ENCODE measurements around the gene APBB2. TPM values are rescaled to one million over a fixed set of nuclear protein-coding genes. Genes with fewer than 3 reads are reported as not detected.

Gene APBB2
- total RNA-seq, 4 donors from 2014 or later, result 12.2 to 29.2 (median 20.1) TPM

- Histone ChIP-seq H3K36me3 (peaks cover 0 to 24% (median 0%) of the 10 kb centered on the region in 3 donors), H3K9me3 (no peaks in the 10 kb centered on the region), H3K4me1 (peaks cover 0 to 3% (median 0%) of the 10 kb centered on the region in 3 donors), H3K27me3 (no peaks in the 10 kb centered on the region), H3K27ac (no peak overlapping the region), H3K4me3 (no peak overlapping the region)
- TF ChIP-seq, protein P1, sequence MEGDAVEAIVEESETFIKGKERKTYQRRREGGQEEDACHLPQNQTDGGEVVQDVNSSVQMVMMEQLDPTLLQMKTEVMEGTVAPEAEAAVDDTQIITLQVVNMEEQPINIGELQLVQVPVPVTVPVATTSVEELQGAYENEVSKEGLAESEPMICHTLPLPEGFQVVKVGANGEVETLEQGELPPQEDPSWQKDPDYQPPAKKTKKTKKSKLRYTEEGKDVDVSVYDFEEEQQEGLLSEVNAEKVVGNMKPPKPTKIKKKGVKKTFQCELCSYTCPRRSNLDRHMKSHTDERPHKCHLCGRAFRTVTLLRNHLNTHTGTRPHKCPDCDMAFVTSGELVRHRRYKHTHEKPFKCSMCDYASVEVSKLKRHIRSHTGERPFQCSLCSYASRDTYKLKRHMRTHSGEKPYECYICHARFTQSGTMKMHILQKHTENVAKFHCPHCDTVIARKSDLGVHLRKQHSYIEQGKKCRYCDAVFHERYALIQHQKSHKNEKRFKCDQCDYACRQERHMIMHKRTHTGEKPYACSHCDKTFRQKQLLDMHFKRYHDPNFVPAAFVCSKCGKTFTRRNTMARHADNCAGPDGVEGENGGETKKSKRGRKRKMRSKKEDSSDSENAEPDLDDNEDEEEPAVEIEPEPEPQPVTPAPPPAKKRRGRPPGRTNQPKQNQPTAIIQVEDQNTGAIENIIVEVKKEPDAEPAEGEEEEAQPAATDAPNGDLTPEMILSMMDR (IDR thresholded peaks at IDR 0.05), result no peak
- no peak for TF ChIP-seq POLR2A (IDR thresholded peaks at IDR 0.05)
- WGBS, 2 donors, result 61 to 80% methylated on average over 3 to 4 of the region's 4 CpGs
- DNase-seq, result no peak
- intact Hi-C loops (cut with DNase I), result no loop called here
These were observed 279.7 kb downstream of the APBB2 start for GRCh38 chr4:40934676-40935075.

- Histone ChIP-seq H3K9me3 (no peaks in the 10 kb centered on the region), H3K36me3 (peaks cover 0 to 24% (median 0%) of the 10 kb centered on the region in 3 donors), H3K27me3 (no peaks in the 10 kb centered on the region), H3K4me3 (no peak overlapping the region), H3K27ac (no peak overlapping the region), H3K4me1 (no peaks in the 10 kb centered on the region)
- DNase-seq, result no peak
- whole genome bisulfite sequencing, 2 donors, result 81 to 98% methylated on average over 5 to 7 of the region's 11 CpGs
- TF ChIP-seq, protein P1 (IDR thresholded peaks at IDR 0.05), result no peak
- TF ChIP-seq POLR2A (IDR thresholded peaks at IDR 0.05), result no peak
- intact Hi-C loops (cut with DNase I), result no loop called here
These were observed 280.9 kb downstream of the APBB2 start for GRCh38 chr4:40933272-40934053.

DNA sequence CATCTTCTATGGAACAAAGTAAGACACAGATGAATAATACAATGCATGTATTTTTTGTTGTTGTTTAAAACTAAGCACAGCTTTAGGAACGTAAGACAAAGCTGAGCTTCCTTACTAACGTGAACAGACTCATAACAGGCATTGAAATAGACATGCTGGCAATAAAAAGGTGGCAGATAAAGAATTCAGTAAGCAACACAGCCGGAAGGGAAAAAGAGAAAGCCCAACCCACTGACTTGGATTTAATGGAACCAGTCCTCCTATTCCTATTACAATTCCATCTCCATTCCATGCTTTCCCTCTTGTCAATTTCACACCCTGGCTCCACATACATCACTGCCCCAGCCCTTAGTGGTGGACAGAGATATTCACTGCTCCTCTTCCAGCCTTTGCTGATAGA lies 282.5 kb downstream of the APBB2 start:
- TF ChIP-seq, protein P1 (IDR thresholded peaks at IDR 0.05), result no peak
- TF ChIP-seq POLR2A (IDR thresholded peaks at IDR 0.05), result no peak
- Histone ChIP-seq H3K9me3 (no peaks in the 10 kb centered on the region), H3K36me3 (peaks cover 0 to 24% (median 0%) of the 10 kb centered on the region in 3 donors), H3K4me3 (no peak overlapping the region), H3K4me1 (peaks cover 0 to 7% (median 0%) of the 10 kb centered on the region in 3 donors), H3K27ac (no peak overlapping the region), H3K27me3 (no peaks in the 10 kb centered on the region)
- 49 to 81% methylated on average over 3 of the region's 3 CpGs for WGBS, 2 donors
- intact Hi-C loops (cut with DNase I), result no loop called here
- no peak for DNase-seq

GRCh38 chr4:40931238-40931637 lies 283.1 kb downstream of the APBB2 start:
- intact Hi-C loops (cut with DNase I), result no loop called here
- Histone ChIP-seq H3K36me3 (peaks cover 0 to 24% (median 0%) of the 10 kb centered on the region in 3 donors), H3K27me3 (no peaks in the 10 kb centered on the region), H3K4me1 (peaks cover 0 to 7% (median 0%) of the 10 kb centered on the region in 3 donors), H3K27ac (no peak overlapping the region), H3K9me3 (no peaks in the 10 kb centered on the region), H3K4me3 (no peak overlapping the region)
- TF ChIP-seq, protein P1 (IDR thresholded peaks at IDR 0.05), result no peak
- no peak for TF ChIP-seq POLR2A (IDR thresholded peaks at IDR 0.05)
- DNase-seq, result no peak
- WGBS, 2 donors, result 76 to 82% methylated on average over 6 of the region's 6 CpGs

DNA sequence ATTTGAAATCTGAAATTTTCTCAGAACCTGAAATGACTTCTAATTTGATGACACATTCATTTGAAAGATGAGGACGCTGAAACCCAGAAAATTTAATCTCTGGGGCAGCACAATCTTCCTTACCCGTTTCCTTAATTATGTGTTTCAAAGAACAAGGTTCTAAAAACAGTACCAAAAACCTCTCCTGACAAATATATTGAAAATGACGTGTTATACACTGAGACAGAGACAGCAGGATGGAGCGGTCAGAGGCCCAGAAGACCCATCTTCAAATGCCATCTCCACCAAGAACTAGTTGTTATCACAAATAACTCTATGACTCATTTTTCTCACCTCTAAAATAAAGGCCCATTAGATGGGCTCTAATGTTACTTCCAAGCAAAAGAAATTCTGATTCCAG lies 287.3 kb downstream of the APBB2 start:
- Histone ChIP-seq H3K9me3 (no peaks in the 10 kb centered on the region), H3K36me3 (no peaks in the 10 kb centered on the region), H3K4me3 (no peak overlapping the region), H3K27ac (no peak overlapping the region), H3K27me3 (no peaks in the 10 kb centered on the region), H3K4me1 (peaks cover 0 to 13% (median 0%) of the 10 kb centered on the region in 3 donors)
- no peak for DNase-seq
- WGBS, 2 donors, result 76 to 77% methylated on average over 4 of the region's 4 CpGs
- intact Hi-C loops (cut with DNase I), result loop anchor here (5.0 kb wide), 1 partner anchor 290 kb away; no protein-coding TSS in a partner anchor
- no peak for TF ChIP-seq POLR2A (IDR thresholded peaks at IDR 0.05)
- TF ChIP-seq, protein P1 (IDR thresholded peaks at IDR 0.05), result no peak
